ENCODE data around the gene CISH. TPM values are rescaled to one million over a fixed set of nuclear protein-coding genes. Genes with fewer than 3 reads are reported as not detected.

The CISH gene
- total and polyA plus RNA-seq, 10 of the 15 experiments (the other 5 are each of a cell fraction or from before 2014, with no cell fraction given) = 0.21 to 4.4 (median 1.8) TPM

- Histone ChIP-seq H3K79me2 (ENCODE audit: control insufficient read depth, insufficient read depth, low read length) (no peaks in the 10 kb centered on the region), H2AFZ (ENCODE audit: control insufficient read depth, low read depth, low read length) (no peak overlapping the region), H3K4me2 (ENCODE audit: control insufficient read depth, insufficient read depth) (no peak overlapping the region), H3K27ac (ENCODE audit: control insufficient read depth, insufficient read depth) (no peak overlapping the region), H4K20me1 (ENCODE audit: control insufficient read depth, insufficient read depth) (no peaks in the 10 kb centered on the region), H3K9ac (ENCODE audit: control insufficient read depth, insufficient read depth, low read length) (no peak overlapping the region), H3K9me3 (replicated peaks; ENCODE audit: control insufficient read depth, insufficient read depth, low read length) (no peaks in the 10 kb centered on the region), H3K4me1 (ENCODE audit: control insufficient read depth, insufficient read depth, low read length) (peaks cover 22% of the 10 kb centered on the region), H3K4me3 (no peak overlapping the region), H3K27me3 (replicated peaks in 1 of 2; ENCODE audit: control insufficient read depth in 2 of 2, insufficient read depth in 2 of 2, low read length in 1 of 2) (no peaks in the 10 kb centered on the region), H3K36me3 (ENCODE audit: control insufficient read depth in 2 of 2, insufficient read depth in 2 of 2, low read length in 1 of 2) (peaks cover 0 to 4% of the 10 kb centered on the region in 2 experiments; a peak in 2 of 4 replicates)
- POLR2A ChIA-PET = no interaction called here
- intact Hi-C loops (cut with micrococcal nuclease; ENCODE audit: unreplicated experiment) (no loop called here), in situ Hi-C loops (cut with MboI) (no loop called here)
- TF ChIP-seq BCLAF1 (IDR thresholded peaks at IDR 0.05) (no peak), MTA2 (IDR thresholded peaks at IDR 0.05; ENCODE audit: low read depth) (no peak), IRF5 (IDR thresholded peaks at IDR 0.05; ENCODE audit: borderline replicate concordance) (no peak), NR2C2 (IDR thresholded peaks at IDR 0.05; ENCODE audit: borderline replicate concordance, control insufficient read depth, insufficient read length, low read depth) (no peak)
- SMC1A ChIA-PET (ENCODE audit: uncharacterized antibody, unreplicated experiment) = interaction anchor here (0.9 kb wide), 1 partner anchor 10 kb away, joined by 3 read pairs; the partner anchor contains the start of gene MAPKAPK3
- BruUV-seq (replicated peaks) = no TSS peak
- ATAC-seq (no peak), FAIRE-seq (no peak), DNase-seq (ENCODE audit: low read depth, low spot score) (no peak)
- RAD21 ChIA-PET (ENCODE audit: unreplicated experiment) = interaction anchor here (1.2 to 3.8 kb wide), 2 partner anchors 9 to 26 kb away, joined by 5 to 19 read pairs; partner anchors contain the start of gene MAPKAPK3
- 79% methylated on average over 3 of the region's 3 CpGs for WGBS (ENCODE audit: insufficient coverage, insufficient replicate concordance, low lambda C conversion rate, missing lambda C conversion rate)
- CTCF ChIA-PET = interaction anchor here (0.6 to 4.6 kb wide), 3 partner anchors 12 to 165 kb away, joined by 3 to 35 read pairs (median 3); partner anchors contain the start of gene MAPKAPK3
Observed at GRCh38 chr3:50626401-50626800, 14.8 kb upstream of the CISH start.

Measured in GM12878 (cell line).